GM21381 (cell line): ENCODE data around the gene SCT.
"Not testable (repeated sequence)": the region's sequence is repeated elsewhere in the genome, so short reads cannot be mapped to it uniquely, and the experiment has no call there.

Experiments used
- ATAC-seq: cut with Tn5 transposase; IDR thresholded peaks from one replicate; pipeline ENCODE4 v1.9.1; 2021; ENCODE audit warnings: mild to moderate bottlenecking, moderate library complexity; ENCODE audit not compliant: unreplicated experiment

SCT gene, protein sequence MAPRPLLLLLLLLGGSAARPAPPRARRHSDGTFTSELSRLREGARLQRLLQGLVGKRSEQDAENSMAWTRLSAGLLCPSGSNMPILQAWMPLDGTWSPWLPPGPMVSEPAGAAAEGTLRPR

DNA sequence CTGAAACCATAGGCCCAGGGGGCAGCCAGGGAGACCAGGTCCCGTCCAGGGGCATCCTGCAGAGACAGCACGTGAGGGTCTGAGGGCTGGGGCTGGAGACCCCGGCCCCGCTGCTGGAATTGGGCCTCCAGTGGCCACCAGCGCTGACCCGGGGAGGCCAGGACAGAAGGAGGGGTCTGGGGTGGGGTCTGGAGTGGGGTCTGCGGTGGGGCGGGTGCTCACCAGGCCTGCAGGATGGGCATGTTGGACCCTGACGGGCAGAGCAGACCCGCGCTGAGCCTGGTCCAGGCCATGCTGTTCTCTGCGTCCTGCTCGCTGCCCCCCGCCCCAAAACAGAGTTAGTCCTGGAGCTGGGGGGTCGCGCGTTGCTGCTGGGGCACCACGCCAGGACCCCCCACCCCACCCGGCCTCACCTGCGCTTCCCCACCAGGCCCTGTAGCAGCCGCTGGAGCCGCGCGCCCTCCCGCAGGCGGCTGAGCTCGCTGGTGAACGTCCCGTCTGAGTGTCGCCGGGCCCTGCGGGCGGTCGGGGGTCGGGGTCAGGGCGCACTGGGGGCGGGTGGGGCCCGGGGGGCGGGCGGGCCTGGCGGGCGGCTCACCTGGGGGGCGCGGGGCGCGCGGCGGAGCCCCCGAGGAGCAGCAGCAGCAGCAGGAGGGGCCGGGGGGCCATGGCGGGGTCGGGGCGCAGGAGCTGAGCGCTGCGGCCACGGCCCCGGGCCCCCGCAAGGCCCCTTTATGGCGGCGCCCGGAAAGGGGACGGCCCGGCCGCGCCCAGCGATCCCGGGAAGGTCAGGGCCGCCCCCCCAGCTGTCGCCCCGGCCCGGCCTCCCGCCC lies at the start of gene SCT:
Gene SCT, minus strand, starts transcription at position 707 of the 833 bp plus-strand sequence. Its CDS starts 38 bp downstream, at position 669.
- no peak for ATAC-seq

DNA sequence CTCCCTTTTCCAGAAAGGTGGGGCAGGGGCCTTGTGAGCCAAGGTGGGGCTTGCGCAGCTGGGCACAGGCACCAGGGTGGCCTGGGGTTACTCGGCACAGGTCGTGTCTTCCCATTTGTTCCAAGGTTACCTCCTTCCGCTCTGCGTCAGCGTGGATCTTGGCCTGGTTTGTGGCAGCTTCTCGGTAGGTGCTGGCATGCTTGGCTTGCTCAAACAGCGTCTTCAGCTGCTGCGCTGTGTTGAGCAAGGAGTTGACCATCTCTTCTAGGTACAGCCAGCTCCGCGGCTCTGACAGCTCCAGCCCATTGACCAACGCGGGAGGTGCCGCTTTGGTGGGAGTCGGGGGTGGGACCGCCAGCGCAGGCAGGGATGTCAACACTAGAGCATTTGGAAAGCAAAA lies 47.4 kb upstream of the SCT start:
- ATAC-seq, result no peak

DNA sequence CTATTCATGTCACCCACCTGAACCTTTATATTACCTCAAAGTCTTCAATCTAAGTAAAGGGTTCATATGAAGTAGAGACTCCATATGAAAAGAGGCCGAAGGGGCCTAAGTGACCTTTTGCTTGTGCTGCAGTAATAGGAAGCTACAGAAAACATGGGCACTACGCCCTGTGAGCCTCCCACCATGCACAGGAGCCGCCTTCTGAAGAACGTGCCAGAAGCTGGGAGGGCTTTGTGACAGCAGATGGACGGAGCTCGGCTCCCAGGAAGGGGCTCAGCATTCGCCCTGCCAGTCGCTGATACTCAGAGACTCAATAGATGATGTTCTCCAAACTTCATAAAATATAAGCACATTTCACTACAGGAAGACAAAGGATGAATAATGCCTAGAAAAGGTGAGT lies 46.9 kb upstream of the SCT start:
- no peak for ATAC-seq

DNA sequence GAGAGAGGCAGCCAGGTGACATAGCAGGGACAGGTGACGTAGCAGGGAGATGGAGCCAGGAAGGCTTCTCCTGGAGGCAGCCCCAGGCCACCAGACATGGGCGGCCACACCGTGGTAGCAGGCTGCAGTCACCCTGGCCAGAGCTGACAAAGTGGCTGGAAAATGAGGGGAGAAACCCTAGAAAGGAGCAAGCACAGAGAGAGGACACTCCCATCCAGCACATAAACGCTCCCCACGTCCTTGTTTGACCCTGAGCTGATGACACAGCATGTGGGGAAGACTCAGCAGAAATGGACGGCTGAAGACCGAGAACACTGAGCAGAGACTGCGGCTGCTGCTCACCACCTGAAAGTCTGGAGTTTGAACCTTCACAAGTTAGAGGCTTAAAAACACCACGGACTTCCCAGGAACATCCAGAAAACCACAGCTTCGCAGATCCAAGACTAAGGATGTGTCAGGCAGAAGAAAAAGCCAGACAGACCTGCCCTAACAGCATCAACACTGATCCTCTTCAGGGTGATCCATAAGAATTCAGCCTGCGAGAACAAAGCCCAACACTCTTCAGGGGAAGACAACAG lies 38.8 kb upstream of the SCT start:
- ATAC-seq, result no peak

DNA sequence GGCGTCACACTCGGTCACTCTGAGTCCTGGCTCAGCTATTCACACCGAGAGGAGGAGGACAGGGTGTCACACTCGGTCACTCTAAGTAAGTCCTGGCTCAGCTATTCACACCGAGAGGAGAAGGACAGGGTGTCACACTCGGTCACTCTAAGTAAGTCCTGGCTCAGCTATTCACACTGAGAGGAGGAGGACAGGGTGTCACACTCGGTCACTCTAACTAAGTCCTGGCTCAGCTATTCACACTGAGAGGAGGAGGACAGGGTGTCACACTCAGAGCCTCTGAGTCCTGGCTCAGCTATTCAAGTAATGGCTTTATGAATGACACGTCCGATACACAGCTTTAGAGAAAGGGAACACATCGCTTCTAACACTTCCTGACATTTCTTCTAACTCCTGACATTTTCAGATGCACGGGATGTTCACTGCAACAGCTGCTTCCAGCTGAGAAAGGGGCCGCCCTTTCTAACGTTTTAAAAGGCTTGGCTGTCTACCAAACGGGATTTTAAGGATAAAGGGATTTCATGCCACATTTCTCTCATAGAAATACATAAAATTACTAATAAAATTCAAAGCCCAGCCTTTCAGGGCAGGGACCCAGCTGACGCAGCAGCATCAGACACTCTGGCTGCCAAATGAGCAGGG lies 38.2 kb upstream of the SCT start:
- ATAC-seq, result no peak

DNA sequence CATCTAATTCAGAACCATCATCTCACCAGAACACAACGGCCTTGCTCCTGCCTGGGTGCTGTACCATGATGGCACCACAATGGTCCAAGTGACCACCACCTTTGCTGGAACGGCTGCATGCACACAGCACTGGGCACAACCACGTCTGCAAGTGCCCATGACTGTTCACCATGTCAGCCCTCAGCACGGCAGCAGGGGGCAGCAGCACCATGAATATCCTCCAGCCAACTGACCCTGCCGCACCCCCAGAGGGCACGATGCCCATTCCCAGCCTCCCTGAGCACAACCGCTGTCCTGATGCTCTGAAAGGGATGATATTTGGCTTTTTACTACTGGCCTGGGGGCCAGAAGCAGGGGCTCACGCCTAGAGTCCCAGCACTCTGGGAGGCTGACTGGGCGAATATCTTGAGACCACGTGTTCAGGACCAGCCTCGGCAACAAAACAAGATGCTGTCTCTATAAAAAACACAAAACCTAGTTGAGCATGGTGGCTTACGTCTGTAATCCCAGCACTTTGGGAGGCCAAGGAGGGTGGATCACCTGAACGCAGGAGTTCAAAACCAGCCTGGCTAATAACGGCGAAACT lies 35.8 kb upstream of the SCT start:
- ATAC-seq, result no peak

DNA sequence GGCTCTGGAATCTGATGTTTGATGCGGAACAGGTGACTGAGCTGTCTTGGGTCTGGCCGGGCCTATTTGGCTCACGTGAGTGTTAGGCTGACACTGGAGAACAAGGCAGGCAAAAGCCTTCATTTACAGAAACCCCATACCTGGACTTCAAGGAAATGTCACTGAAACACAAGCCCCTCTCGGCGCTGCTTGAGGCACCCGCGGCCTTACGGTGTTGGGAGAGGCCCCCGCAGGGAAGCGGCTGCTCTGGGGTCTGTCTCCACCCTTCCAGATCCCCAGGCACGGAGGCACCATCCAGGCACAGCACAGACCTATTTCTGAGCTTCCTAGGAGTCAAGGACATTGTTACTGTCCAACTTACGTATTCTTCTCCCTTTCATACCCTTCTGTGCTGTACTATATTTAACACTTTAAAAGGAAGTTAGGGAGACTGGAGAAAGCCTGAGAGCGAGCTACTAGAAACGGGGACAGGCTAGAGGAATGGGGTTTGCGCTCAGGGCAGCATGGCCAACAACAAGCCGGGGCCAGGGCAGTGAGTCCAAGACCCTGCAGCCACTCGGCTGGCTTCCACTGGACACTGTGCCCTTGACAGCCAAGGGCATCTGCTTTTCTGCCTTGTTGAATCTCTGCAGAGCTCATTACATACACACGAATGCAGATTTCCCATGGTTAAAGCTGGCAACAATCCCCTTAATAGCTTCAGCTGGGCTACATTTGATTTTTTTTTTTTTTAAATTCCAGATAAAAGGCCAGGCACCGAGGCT lies 33.9 kb upstream of the SCT start:
- ATAC-seq, result no peak

DNA sequence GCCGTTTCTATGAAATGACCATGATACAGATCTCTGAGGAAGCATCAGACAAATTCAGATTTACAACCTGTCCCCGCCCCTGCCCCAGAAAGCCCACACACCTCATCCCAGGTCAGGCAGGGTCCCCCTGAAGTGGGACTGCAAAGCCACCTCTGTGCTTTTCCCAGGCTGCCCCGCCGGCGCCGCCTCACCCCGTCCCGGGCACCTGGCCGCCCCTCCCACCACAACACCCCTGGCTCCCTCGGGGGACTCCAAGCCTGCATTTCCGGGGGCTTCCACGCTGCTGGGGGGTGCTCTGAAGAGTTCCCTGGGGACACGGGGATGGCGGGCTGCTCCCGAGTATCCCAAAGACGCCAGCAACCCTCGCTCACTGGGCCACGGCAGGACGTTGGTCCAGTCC lies 33.3 kb upstream of the SCT start:
- no peak for ATAC-seq

DNA sequence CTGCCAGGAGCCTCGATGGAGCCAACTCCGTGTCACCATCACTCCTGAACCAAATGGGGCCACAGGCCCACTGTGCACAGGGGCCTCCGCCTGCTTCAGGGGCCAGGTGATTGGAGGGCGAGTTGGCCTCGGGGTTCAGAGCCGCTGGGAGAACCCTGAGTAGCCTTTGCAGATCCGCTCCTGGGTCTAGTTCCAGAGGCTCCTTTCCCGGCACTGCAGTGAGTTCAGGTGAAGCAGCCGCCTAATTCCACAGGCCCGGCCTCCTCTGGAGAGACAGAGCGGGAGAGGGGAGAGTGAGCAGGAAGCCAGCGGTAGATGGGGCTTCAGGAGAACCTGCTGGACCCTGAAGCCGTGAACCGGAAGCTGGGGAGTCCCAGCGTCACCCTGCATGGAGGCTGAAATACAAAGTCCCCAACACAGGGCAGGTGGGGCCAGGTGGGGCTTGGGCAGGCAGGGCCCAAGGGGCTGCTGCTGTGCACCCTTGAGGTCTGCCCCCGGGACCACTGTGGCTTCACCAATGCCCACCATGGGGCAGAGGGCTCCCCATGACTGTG lies 32.6 kb upstream of the SCT start:
- no peak for ATAC-seq

DNA sequence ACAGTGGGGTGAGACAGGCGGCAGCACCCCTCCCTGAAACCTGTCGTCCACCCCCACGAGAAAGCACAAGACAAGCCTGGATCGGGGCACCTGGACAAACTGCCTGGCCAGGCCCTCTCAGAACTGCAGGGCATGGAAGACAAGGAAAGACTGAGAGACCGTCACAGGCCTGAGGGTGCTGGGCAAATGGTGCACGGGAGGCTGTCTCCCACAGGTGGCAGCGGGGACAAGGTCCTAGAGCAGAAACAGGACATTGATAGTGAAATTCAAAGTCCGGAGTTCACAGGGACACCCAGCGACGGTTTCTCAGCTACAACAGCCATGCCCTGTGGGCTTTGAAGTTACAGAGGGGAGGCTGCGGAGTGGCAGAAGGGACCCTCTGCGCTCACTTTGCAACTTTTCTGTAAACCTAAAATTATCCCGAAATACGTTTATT lies 30.7 kb upstream of the SCT start:
- ATAC-seq, result no peak

DNA sequence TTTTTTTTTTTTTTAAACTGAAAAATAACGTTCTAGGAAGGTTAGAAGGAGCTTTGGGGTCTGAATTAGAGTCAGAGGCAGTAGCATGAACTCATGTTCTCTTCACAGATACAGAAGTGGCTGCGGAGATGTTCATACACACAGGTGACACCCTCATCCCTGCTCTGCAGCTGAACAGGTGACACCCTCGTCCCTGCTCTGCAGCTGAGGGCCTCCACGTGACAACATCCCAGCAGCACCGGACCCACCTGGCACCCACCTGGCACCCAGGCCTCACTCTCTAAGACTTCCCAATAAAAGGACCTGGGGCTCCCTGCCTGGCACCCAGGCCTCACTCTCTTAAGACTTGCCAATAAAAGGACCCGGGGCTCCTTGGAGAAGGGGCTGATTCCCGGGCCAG lies 29.9 kb upstream of the SCT start:
- no peak for ATAC-seq

DNA sequence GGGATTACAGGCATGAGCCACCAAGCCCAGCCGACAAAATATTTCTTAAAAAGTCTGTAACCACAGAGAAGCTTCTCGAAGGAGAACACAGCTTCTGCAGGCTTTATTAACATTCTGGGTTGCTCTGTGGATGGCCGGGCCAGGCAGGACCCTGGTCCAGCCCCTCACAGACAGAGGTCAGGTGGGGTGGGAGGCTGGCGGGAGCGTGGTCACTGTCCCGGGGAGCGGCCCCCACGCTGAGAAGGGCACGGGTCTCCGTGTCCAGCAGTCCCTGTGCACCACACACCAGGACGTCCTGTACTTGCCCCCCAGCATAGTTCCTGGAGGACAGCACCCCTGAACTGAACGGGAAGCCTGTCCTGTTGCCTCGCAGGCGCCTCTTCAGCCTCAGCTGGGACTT lies 29.4 kb upstream of the SCT start:
- no peak for ATAC-seq

DNA sequence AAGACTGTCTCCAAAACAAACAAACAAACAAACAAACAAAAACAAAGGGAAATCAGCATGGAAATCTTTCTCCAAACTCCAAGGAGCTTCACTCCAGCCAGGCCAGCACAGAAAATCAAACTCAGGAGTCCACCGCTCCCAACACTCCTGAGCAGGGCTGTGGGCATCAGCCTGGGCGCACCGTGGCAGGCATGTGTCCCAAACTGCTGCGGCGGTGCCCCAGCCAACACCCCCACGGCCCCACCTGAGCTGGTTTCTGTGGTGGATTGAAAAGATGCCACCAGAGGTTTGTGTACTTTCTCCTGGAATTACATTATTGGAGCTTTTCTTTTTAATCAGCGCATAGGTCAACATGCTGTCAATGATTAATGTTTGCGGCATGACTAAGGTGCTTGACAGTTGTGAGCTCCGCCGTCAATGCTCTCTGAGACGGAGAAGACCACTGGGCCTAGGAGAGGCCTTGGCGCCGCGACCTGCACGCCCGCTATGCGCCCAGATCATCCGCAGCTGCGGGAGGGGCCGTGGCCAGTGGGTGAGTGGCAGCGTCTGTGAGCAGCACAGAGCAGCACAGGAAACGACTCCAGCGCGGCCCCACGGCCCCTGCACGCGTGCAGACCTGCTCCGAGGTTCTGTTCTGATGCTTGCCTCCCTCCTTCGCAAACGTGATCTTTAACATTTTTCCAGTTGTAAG lies 28.2 kb upstream of the SCT start:
- no peak for ATAC-seq

DNA sequence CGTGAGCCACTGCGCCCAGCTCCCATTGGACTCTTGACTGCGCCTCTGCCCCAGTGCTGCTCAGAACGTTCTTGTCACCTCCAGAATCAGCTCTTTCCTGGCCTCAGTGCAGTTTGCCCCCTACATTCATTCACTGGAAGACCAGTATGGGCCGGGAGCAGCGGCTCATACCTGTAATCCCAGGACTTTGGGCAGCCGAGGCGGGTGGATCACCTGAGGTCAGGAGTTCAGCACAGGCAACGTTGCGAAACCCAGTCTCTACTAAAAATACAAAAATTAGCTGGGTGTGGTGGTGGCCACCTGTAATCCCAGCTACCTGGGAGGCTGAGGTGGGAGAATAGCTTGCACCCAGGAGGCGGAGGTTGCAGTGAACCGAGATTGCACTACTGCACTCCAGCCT lies 27.5 kb upstream of the SCT start:
- ATAC-seq, result not testable (repeated sequence)

DNA sequence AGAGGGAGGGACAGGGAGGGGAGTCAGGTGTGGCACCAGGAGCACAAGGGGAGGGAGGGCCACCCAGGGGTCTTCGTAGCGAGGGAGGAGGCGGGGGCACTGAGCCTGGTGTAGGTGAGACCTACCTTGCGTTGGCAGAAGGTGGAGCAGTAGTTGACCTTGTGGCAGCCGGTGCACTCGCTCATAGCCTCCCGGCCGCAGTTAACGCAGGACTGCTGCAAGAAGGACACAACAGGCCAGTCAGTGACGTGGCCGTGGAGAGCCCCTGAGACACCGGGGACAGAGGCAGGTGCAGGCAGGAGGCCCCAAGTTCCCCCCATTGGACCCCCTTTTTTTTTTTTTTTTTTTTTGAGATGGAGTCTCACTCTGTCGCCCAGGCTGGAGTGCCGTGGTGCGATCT lies 26.9 kb upstream of the SCT start:
- ATAC-seq, result no peak

DNA sequence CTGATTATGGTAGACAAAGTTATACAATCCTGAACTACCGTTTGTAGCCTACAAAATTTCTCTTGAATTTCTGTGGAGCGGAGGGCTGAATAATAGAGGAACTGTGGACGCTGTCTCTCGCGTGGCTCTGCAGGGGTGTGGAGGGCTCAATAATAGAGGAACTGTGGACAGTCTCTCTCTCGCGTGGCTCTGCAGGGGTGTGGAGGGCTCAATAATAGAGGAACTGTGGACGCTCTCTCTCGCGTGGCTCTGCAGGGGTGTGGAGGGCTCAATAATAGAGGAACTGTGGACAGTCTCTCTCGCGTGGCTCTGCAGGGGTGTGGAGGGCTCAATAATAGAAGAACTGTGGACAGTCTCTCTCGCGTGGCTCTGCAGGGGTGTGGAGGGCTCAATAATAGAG lies 26.2 kb upstream of the SCT start:
- not testable (repeated sequence) for ATAC-seq

DNA sequence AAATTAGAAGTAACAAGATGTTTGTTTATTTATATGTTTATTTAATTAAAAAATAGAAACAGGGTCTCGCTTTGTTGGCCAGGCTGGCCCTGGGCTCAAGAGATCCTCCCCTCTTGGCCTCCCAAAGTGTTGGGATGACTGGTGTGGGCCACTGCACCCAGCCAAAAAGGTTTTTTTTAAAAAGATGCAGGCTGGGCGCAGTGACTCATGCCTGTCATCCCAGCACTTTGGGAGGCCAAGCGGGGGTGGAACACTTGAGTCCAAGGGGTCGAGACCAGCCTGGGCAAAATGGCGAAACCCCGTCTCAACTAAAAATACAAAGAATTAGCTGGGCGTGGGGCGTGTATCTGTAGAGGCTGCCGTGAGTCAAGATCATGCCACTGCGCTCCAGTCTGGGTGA lies 23.5 kb upstream of the SCT start:
- no peak for ATAC-seq

DNA sequence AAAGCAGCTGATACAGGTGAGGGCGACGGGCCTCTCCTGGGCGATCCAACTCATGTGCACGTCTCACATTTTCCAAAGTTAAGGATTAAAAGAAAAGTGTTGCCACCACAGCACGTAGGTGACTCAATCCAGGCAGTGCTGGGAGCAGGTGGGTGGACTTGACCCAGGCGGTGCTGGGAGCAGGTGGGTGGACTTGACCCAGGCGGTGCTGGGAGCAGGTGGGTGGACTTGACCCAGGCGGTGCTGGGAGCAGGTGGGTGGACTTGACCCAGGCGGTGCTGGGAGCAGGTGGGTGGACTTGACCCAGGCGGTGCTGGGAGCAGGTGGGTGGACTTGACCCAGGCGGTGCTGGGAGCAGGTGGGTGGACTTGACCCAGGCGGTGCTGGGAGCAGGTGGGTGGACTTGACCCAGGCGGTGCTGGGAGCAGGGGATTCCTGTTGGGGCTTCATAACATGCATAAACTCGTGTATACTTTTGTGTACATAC lies 20.7 kb upstream of the SCT start:
- ATAC-seq, result not testable (repeated sequence)

DNA sequence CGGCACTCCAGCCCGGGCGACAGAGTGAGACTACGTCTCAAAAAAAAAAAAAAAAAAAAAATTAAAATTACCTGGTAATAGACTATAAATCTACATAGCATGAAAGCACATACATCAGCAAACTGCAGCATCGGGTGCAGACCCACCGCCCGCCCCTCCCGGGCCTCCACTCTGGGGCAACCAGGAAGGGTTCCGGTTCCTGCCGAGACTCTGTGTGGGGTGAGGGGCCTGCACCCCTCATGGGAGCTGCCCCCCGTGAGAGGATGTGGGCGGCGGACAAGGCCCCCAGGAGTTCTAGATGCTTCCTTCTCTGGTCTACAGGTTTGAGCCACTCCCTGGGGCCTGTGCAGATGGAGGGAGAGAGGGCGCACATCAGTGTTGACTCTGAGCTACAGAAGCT lies 19.2 kb upstream of the SCT start:
- no peak for ATAC-seq

DNA sequence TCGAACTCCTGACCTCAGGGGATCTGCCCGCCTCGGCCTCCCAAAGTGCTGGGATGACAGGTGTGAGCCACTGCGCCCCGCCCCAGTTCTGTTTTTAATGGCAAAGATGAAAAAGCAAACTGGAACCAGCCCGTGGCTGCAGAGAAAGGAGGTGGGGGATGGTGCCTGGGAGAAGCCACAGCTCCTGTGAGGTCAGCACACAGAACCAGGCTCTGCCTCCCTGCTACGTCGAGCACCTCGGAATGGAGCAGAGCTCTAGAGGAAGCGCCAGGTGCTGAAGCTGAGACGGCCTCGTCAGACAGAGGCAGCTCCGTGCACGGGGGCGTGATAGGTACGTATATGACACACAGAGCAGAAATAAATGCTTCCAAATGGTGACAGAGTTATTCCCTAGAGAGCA lies 18.6 kb upstream of the SCT start:
- ATAC-seq, result no peak
